SK-MEL-5 (cell line): Measurements from ENCODE around the gene AK2. TPM values are rescaled to one million over a fixed set of nuclear protein-coding genes. Genes with fewer than 3 reads are reported as not detected.
A peak's percentile ranks its signal among the peaks of the same experiment; 100 is the strongest.
"Not testable (repeated sequence)": the region's sequence is repeated elsewhere in the genome, so short reads cannot be mapped to it uniquely, and the experiment has no call there.

Experiments used
- DNase-seq: peaks from one replicate; pipeline ENCODE4 v3.0.0-alpha.2; 2016; ENCODE audit warnings: low read depth, low spot score
- in situ Hi-C: cut with HindIII; loops from 2 replicates; pipeline ENCODE4 v1.10.0; 2016; ENCODE audit warnings: low sequenced_read_pairs, high pct_unique_total_duplicates, low pct_unique_long_range_greater_than_20kb
- total RNA-seq: library from RNA; depleted of rRNA; stranded (reverse); fragments of >200 nt; shearing (Covaris generic); gene quantifications from 2 replicates; pipeline ENCODE4 v1.2.3, GENCODE V29; 2014

The AK2 gene
- total RNA-seq, 1 experiment from 2014 or later = 327 TPM

DNA sequence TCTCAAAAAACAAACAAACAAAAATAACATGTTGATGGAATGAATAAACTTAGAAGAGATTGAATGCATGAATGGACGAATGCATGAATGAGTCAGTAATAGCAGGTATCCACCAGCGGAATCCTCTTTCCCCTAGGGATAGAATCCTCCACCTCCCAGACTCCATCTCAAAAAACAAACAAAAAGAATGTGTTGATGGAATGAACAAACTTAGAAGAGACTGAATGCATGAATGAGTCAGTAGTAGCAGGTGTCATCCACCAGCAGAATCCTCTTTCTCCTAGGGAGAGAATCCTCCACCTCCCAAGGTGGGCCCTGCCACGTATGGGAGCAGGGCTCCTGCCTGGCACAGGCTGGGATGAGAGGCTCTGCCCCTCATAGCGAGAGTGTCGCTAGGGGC lies 45.3 kb downstream of the AK2 start:
- in situ Hi-C loops = no loop called here
- no peak for DNase-seq

GRCh38 chr1:32990887-32991286 lies 45.8 kb downstream of the AK2 start:
- no peak for DNase-seq
- in situ Hi-C loops = no loop called here

DNA sequence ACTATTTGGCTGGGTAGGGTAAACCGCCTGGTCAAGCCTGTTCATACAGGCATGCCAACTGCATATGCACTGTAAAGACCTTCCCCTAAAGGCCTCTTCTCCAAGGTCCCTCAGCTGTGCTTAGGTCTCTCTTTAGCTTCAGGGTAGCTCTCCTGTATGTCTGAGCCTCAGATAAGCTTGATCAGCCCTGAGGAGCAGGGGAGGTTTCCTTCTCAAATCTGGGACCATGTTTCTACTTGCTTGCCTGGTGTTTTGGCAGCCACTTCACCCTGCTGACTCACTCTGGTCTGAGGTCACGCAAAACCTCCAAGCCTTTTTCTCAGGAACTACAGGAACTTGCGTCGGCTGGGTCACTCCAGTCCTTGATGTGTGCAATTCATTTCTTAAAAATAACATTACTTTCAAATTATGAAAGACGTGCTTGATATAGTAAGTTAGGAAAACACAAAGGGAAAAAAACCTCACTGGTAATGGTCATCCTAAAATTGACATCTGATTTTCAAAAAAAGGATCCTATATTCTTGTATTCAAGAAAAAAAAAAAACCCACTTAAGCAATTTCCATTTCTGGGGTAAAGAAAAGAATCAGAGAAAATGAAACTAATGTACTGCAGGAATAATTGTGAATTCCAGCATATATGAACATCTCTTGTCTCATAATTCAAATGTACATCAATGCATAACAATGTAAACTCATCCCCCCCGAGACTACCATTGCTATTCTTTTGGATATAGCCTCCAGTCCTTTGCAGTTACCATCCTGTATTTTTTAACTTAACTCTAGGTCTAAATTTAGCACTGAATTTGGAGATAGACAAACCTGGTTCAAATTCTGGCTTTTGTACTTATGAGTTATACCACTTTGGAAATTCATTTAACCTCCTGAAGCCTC lies 47.3 kb downstream of the AK2 start:
- in situ Hi-C loops = no loop called here
- DNase-seq = peak; percentile 70

GRCh38 chr1:32988665-32989064 lies 48.0 kb downstream of the AK2 start:
- DNase-seq = no peak

GRCh38 chr1:32985226-32985625 lies 51.5 kb downstream of the AK2 start:
- in situ Hi-C loops = no loop called here
- DNase-seq = no peak

More at GRCh38 chr1:32988665-32989064, 48.0 kb downstream of the AK2 start:
- in situ Hi-C loops = no loop called here

DNA sequence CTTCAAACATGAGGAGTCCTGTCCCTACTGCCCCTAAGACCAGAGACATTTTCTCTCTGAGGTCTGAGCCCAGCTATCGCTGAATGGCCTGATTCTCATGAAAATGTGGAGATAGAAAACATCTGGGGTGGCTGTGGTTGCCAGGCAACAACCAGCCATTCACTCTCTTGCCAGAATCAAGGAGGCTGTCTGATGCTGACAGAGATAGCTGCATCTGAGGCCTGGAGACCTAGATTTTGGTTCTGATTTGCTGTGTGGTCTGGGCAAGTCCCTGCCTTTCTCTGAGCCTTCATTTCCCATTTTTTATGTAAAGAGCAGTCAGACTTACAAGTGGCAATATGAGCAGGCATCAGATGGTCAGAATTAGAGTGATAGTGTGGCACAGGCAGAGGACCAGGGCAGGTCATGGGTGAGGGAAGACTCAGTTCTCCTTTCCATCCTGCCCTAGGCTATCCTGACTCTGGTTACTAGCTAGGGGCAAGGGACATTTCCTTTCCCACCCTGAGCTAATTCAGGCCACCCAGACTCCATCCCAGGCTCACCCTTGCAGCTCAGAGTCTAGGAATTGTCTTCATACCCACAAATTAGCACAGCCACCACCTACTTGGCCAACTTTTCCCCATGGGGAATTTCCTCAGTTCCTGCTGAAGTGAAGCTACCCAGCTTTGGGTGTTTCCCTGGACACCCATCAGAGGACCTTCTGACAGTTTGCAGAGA lies 52.1 kb downstream of the AK2 start:
- in situ Hi-C loops = no loop called here
- no peak for DNase-seq

GRCh38 chr1:32984090-32984454 lies 52.6 kb downstream of the AK2 start:
- in situ Hi-C loops = no loop called here
- no peak for DNase-seq

DNA sequence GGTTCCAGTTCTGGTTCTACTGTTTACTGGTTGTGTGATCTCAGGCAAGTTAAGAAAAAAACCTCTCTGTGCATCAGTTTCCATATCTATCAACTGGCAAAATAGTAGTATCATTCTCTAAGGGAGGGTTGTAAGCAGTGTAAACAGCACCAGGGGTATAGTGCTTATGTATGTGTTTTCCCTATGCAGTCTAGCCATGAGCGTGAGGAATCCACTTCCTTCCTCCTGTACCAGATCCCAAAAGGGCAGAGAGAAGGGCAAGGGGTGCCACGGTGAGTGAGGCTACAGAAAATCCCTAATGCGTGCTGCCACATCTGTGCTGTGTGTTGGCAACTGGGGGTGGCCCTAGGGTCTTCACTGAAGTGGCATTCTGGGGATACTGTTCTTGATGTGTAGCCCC lies 53.7 kb downstream of the AK2 start:
- no peak for DNase-seq
- in situ Hi-C loops = no loop called here

DNA sequence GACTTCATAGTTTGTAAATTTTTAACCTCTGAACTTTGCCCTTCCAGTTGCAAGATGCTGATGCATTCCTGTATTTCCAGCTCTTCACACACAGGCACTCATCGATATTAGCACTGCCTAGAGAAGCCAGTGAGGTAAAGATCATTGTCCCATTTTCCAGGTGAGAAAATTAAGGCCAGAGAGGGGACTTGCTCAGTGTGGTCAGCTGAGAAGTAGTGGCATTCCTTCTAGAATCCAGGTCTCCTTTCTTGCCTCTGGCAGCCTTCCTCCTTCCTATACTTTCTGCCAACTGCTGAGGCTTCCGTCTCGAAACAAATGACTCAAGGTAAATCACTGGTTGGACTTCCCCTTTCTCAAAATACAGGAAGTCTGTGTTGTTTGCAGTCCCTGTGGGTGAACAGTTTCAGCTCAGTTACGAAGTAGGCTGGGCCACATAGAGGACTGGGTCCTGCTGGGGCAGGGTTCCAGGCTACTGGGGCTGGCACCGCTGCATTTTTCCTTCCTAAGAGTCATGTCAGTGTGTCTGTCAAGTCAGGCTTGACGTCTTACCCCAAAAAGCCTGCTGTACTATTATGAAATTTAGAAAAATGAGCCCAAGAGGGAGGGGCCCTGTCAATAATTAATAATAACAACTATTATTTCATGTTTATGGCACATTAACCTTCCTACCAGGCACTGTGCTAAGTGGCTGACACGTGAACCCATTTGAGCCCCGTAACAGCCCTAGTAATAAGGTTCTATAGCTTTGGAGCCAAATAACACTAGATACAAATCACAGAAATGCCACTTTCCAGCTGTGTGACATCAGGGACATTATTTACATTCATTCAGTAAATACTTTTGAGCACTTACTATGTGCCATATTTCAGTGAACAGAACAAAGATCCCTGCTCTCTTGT lies 55.4 kb downstream of the AK2 start:
- no peak for DNase-seq
- in situ Hi-C loops = no loop called here

DNA sequence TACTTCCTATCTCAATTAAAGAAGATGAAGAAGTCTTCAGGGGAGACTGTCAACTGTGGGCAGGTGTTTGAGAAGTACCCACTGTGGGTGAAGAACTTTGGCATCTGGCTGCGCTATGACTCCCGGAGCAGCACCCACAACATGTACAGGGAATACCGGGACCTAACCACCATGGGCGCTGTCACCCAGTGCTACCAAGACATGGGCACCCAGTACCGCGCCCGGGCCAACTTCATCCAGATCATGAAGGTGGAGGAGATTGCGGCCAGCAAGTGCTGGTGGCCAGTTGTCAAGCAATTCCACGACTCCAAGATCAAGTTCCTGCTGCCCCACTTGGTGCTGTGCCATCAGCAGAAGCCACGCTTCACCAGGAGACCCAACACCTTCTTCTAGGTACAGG lies 56.6 kb downstream of the AK2 start:
- no peak for DNase-seq
- in situ Hi-C loops = no loop called here

DNA sequence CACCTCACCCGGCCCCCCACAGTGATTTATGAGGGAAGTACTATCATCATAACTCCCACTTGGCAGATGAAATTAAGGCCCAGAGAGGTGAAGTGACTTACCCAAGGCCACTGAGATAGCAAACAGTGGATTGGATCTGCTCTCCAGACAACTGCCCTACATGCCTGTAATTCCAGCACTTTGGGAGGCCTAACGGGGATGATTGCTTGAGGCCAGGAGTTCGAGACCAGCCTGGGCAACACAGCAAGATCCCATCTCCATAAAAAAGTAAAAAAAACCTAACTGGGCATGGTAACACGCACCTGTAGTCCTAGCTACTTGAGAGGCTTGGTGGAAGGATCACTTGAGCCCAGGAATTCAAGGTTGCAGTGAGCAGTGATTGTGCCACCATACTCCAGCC lies 57.8 kb downstream of the AK2 start:
- DNase-seq = no peak
- in situ Hi-C loops = no loop called here

DNA sequence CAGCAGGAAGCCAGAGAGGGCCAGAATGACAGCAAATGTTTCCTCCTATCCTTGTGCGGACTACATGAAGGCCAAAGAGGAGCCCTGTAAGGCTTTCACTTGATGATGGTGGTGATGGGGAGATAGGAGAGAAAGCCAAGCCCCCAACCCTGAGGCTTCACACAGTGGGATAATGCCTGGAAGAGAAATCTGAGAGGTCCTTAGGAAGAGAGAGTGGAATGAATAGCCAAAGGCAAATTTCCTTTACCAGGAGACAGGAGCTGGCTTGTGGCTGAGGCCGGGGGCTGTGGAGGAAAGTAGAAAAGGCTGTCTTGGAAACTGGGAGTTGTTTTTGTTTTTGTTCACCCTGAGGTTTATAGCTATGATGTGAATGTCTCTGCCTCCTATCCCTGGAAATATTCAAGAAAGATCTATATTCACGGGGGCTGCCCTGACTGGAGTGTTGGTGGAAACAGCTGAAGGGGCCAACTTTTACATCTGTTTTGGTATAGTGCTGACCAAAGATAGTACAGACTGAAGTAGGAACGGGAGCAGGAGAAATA lies 59.1 kb downstream of the AK2 start:
- in situ Hi-C loops = no loop called here
- DNase-seq = no peak

DNA sequence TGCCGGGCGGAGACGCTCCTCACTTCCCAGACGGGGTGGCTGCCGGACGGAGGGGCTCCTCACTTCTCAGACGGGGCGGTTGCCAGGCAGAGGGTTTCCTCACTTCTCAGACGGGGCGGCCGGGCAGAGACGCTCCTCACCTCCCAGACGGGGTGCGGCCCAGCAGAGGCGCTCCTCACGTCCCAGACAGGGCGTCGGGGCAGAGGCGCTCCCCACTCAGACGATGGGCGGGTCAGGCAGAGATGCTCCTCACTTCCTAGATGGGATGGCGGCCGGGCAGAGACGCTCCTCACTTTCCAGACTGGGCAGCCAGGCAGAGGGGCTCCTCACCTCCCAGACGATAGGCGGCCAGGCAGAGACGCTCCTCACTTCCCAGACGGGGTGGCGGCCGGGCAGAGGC lies 61.6 kb downstream of the AK2 start:
- DNase-seq, in situ Hi-C loops: not testable (repeated sequence)

GRCh38 chr1:32973458-32973857 lies 63.2 kb downstream of the AK2 start:
- DNase-seq, in situ Hi-C loops: not testable (repeated sequence)

DNA sequence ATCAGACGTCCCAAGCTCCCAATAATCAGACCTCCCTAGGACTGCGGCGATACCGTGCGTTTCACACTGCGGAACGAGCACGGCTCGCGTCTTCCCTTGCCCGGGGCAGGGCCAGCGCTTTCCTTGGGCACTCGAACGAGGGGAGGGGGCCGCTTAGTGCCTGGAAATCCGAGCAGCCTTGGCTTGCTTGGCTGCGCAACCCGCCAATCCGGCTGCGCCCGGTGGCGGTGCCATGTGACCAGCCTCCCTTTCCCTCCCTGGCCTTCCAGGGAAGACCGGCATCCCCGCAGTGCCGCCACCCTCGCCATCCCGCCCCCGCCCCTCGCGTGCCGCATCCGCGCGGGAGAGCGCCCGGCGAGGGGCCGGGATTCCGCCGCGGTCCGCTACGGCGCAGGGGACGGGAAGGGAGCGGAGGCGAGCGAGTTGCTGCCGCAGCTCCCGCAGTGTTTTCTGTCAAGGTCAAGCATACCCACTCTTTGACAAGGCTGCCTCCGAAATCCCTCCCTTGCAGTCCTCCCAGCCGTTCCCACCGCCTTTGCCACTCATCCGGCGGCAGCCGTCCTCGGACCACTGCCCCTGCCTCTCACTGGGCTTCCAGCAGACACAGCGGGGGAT lies 63.8 kb downstream of the AK2 start:
- DNase-seq = no peak
- in situ Hi-C loops = no loop called here

DNA sequence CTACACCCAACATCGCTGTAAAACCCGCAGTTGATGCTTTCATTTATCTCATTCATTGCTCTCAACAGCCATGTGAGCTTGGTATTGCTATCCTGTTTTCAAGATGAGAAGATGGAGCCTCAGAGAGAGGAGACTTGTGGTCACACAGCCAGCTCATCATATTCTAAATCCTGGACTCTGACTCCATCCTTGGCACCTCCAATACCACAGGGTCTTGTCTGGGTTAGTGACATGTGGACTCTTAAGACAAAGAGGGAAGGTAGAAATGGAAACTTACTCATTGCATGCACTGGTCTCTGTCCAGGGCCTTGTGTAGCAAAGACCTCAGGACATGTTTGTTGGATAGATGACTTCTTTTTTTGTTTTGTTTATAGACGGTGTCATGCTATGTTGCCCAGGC lies 65.1 kb downstream of the AK2 start:
- DNase-seq = no peak
- in situ Hi-C loops = no loop called here

DNA sequence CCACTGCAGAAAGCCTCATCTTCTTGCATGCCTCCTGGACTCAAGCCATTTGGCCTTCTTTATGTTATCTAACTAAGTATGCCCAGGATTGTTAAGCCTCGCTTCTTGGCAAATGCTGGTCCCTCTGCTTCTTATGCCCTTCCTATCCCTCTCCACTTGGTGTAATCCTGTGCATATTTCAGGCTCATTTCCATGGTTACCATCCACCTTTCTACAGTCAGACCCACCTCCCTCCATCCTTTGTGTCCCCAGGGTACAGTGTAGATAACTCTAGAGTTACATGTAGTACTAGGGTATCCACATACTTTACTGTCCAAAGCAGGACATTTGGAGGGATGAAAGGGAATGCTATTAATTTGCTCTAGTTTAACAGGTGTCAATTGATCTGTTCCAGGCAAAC lies 65.5 kb downstream of the AK2 start:
- no peak for DNase-seq
- in situ Hi-C loops = no loop called here
